HepG2 (cell line): ENCODE results near the gene GRHL1. TPM values are rescaled to one million over a fixed set of nuclear protein-coding genes. Genes with fewer than 3 reads are reported as not detected.
A peak's percentile ranks its signal among the peaks of the same experiment; 100 is the strongest.

Experiments used
- ATF4 ChIP-seq, 2 experiments: fragments of 450-650 bp in 1 of 2; sonication (generic) in 1 of 2; formaldehyde crosslinking; IDR thresholded peaks; 2 replicates each; pipeline versions ENCODE4 v1.5.0 to v1.8.0; 2020 to 2022; ENCODE audit warnings: mild to moderate bottlenecking in 1 of 2, missing genetic modification reagents in 1 of 2
- ATF7-NPFF ChIP-seq: sonication (generic); formaldehyde crosslinking; IDR thresholded peaks from 2 replicates; pipeline ENCODE4 v1.8.1; 2023; ENCODE audit warnings: mild to moderate bottlenecking, low read depth, missing genetic modification reagents, moderate library complexity
- ELF4 ChIP-seq: sonication (generic); formaldehyde crosslinking; IDR thresholded peaks from 2 replicates; pipeline ENCODE4 v1.5.0; 2020; ENCODE audit warnings: missing genetic modification reagents, mild to moderate bottlenecking, moderate library complexity, borderline replicate concordance
- FLYWCH1 ChIP-seq: sonication (generic); formaldehyde crosslinking; IDR thresholded peaks from 2 replicates; pipeline ENCODE4 v1.8.1; 2023; ENCODE audit warnings: mild to moderate bottlenecking, missing genetic modification reagents
- HDAC1 ChIP-seq: sonication (generic); formaldehyde crosslinking; IDR thresholded peaks from 2 replicates; pipeline ENCODE4 v1.5.1; 2020; ENCODE audit warnings: mild to moderate bottlenecking, missing genetic modification reagents
- HIC2 ChIP-seq: sonication (generic); formaldehyde crosslinking; IDR thresholded peaks from 2 replicates; pipeline ENCODE4 v1.9.0; 2022; ENCODE audit warnings: low read depth, missing genetic modification reagents
- HNRNPLL ChIP-seq: fragments of 200-400 bp; formaldehyde crosslinking; IDR thresholded peaks from 2 replicates; pipeline ENCODE4 v1.6.1; 2017; ENCODE audit warnings: mild to moderate bottlenecking, low read depth, low read length; ENCODE audit not compliant: poor library complexity, severe bottlenecking
- HNRNPUL1 ChIP-seq: fragments of 200-400 bp; formaldehyde crosslinking; IDR thresholded peaks from 2 replicates; pipeline ENCODE4 v1.6.1; 2017; ENCODE audit warnings: low read depth, mild to moderate bottlenecking, low read length, moderate library complexity
- KLF16 ChIP-seq, 2 experiments: sonication (generic) in 1 of 2; formaldehyde crosslinking in 1 of 2; IDR thresholded peaks; 2 replicates each; pipeline versions ENCODE4 v1.6.1 to v1.8.0; 2016 to 2023; ENCODE audit warnings: missing genetic modification reagents in 2 of 2, missing compliant biosample characterization in 1 of 2
- MBNL3 ChIP-seq: fragments of 250-450 bp; sonication (Bioruptor Pico); conservative IDR thresholded peaks from 2 replicates; pipeline ENCODE4 v1.8.0; 2022; ENCODE audit warnings: mild to moderate bottlenecking, inconsistent platforms
- NR2F6 ChIP-seq, 2 experiments: IDR thresholded peaks; 2 replicates each; pipeline ENCODE4 v1.6.1; 2016; ENCODE audit warnings: antibody characterized with exemption in 1 of 2, mild to moderate bottlenecking in 1 of 2
- POLR2AphosphoS5 ChIP-seq: IDR thresholded peaks from 2 replicates; pipeline ENCODE4 v1.6.1; 2012; ENCODE audit warnings: low read depth, low read length
- PTBP1 ChIP-seq: fragments of 200-400 bp; formaldehyde crosslinking; IDR thresholded peaks from 2 replicates; pipeline ENCODE4 v1.6.1; 2018; ENCODE audit warnings: low read length, low read depth; ENCODE audit not compliant: poor library complexity, severe bottlenecking
- SYNCRIP ChIP-seq: fragments of 200-400 bp; formaldehyde crosslinking; IDR thresholded peaks from 2 replicates; pipeline ENCODE4 v1.6.1; 2018; ENCODE audit warnings: mild to moderate bottlenecking, low read depth, low read length; ENCODE audit not compliant: insufficient read depth
- TBP ChIP-seq: sonication (generic); formaldehyde crosslinking; IDR thresholded peaks from 2 replicates; pipeline ENCODE4 v1.5.0; 2020; ENCODE audit warnings: missing genetic modification reagents
- TOE1 ChIP-seq: sonication (generic); formaldehyde crosslinking; IDR thresholded peaks from 2 replicates; pipeline ENCODE4 v1.4.0; 2020; ENCODE audit warnings: mild to moderate bottlenecking, missing genetic modification reagents
- U2AF2 ChIP-seq: fragments of 200-400 bp; formaldehyde crosslinking; IDR thresholded peaks from 2 replicates; pipeline ENCODE4 v1.6.1; 2017; ENCODE audit warnings: low read depth, mild to moderate bottlenecking, low read length
- XBP1 ChIP-seq: sonication (generic); formaldehyde crosslinking; IDR thresholded peaks from 2 replicates; pipeline ENCODE4 v1.5.0; 2020; ENCODE audit warnings: missing genetic modification reagents
- ZBTB33 ChIP-seq: sonication (generic); formaldehyde crosslinking; IDR thresholded peaks from 2 replicates; pipeline ENCODE4 v1.4.0; 2020; ENCODE audit warnings: missing genetic modification reagents
- polyA plus RNA-seq, 8 experiments: library from polyadenylated mRNA; depleted of rRNA in 3 of 8; stranded (reverse) in 7 of 8; unstranded in 1 of 8; fragments of >200 nt; fragmentation: Illumina TruSeq in 4 of 8; extraction: Trizol in 4 of 8; gene quantifications; 2 replicates each; pipeline versions ENCODE4 v1.2.1 to v1.2.3, GENCODE V29; 2011 to 2016; ENCODE audit warnings: low read depth in 4 of 8, missing spikeins in 1 of 8, mixed read lengths in 1 of 8; ENCODE audit not compliant: insufficient read depth in 1 of 8
- total RNA-seq, 5 experiments: library from RNA; depleted of rRNA; stranded (reverse); fragments of >200 nt; fragmentation: Illumina TruSeq; extraction: Trizol; gene quantifications; 2 replicates each; pipeline ENCODE4 v1.2.3, GENCODE V29; 2016; ENCODE audit warnings: low read depth in 1 of 5
- TF ChIP-seq, protein P1 (sequence below): sonication (generic); formaldehyde crosslinking; IDR thresholded peaks from 2 replicates; pipeline ENCODE4 v1.4.0; 2020; ENCODE audit warnings: missing genetic modification reagents
- TF ChIP-seq, protein P2 (sequence below): sonication (generic); formaldehyde crosslinking; IDR thresholded peaks from 2 replicates; pipeline ENCODE4 v1.8.0; 2023; ENCODE audit warnings: mild to moderate bottlenecking, missing genetic modification reagents
- TF ChIP-seq, protein P3 (sequence below): IDR thresholded peaks from 2 replicates; pipeline ENCODE4 v1.6.1; 2016

The GRHL1 gene
- total and polyA plus RNA-seq, 2 of the 13 experiments (the other 11 are each of a cell fraction or from before 2014, with no cell fraction given), result 9.3 to 12.0 TPM

DNA sequence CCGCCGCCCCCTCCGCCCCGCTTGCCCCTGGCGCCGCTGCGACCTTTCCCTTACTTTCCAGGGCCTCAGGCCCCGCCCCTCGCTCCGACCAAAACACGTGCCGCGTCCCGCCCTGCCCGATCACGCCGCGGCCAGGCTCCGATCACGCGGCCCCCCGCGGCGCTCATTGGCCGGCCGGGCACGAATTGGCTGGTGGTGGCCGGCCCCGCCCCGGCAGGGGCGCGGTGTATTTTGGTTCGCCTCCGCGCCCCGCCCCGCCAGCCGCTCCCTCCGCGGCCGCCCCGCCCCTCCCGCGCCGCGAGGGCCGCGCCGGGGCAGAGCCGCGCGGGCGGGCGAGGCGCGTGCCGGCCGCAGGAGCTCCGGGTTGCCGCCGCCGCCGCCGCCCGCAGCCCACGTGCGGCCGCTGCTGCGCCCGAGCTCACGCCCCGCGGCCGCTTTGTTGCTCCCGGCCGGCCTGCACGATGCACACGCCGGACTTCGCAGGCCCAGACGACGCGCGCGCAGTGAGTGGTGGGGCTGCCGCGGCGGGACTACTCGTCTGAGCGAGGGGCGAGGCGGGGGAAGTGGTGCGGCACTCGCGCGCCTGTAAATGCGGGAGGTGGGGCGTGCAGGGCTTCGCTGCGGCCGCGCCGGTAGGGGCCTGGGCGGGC, 91.9 kb downstream of the GRHL1 start, which contains the start of gene KLF11 (continued):
- peak in 1 of 2 experiments; percentile 60; a peak in 1 of 4 replicates for TF ChIP-seq ATF4 (CRISPR knock-in tag; IDR thresholded peaks at IDR 0.05)
- TF ChIP-seq ELF4 (CRISPR knock-in tag), result no peak
- TF ChIP-seq PTBP1, result no peak
- no peak for TF ChIP-seq SYNCRIP
- no peak for TF ChIP-seq U2AF2
- no peak for TF ChIP-seq POLR2AphosphoS5
- TF ChIP-seq NR2F6 (IDR thresholded peaks at IDR 0.05), result no peak
- peak; percentile 47; the same call in 1 of the 2 replicates for TF ChIP-seq NR2F6 (CRISPR knock-in tag; IDR thresholded peaks at IDR 0.05)
- no peak for TF ChIP-seq HNRNPUL1
- TF ChIP-seq XBP1 (CRISPR knock-in tag), result no peak
- TF ChIP-seq TOE1 (CRISPR knock-in tag), result 0 out of 2 replicates have a peak, but pooled peaks have one; percentile 82
- TF ChIP-seq, protein P1, sequence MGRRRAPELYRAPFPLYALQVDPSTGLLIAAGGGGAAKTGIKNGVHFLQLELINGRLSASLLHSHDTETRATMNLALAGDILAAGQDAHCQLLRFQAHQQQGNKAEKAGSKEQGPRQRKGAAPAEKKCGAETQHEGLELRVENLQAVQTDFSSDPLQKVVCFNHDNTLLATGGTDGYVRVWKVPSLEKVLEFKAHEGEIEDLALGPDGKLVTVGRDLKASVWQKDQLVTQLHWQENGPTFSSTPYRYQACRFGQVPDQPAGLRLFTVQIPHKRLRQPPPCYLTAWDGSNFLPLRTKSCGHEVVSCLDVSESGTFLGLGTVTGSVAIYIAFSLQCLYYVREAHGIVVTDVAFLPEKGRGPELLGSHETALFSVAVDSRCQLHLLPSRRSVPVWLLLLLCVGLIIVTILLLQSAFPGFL (CRISPR knock-in tag), result 0 out of 2 replicates have a peak, but pooled peaks have one; percentile 83
- peak; percentile 98 for TF ChIP-seq FLYWCH1 (CRISPR knock-in tag)
- no peak for TF ChIP-seq MBNL3
- TF ChIP-seq HNRNPLL, result no peak
- TF ChIP-seq HIC2 (CRISPR knock-in tag), result peak; percentile 24; the same call in 1 of the 2 replicates
- TF ChIP-seq ZBTB33 (CRISPR knock-in tag), result peak; percentile 9; the same call in 1 of the 2 replicates
- TF ChIP-seq KLF16 (CRISPR knock-in tag; IDR thresholded peaks at IDR 0.05), result peak in 1 of 2 experiments; percentile 79; a peak in 1 of 4 replicates
- peak; percentile 99 for TF ChIP-seq ATF7-NPFF
- TF ChIP-seq TBP (CRISPR knock-in tag), result no peak
- TF ChIP-seq, protein P2, sequence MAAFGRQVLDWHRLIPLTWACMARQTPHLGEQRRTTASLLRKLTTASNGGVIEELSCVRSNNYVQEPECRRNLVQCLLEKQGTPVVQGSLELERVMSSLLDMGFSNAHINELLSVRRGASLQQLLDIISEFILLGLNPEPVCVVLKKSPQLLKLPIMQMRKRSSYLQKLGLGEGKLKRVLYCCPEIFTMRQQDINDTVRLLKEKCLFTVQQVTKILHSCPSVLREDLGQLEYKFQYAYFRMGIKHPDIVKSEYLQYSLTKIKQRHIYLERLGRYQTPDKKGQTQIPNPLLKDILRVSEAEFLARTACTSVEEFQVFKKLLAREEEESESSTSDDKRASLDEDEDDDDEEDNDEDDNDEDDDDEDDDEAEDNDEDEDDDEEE (CRISPR knock-in tag), result peak; percentile 87; the same call in 1 of the 2 replicates
- TF ChIP-seq, protein P3, sequence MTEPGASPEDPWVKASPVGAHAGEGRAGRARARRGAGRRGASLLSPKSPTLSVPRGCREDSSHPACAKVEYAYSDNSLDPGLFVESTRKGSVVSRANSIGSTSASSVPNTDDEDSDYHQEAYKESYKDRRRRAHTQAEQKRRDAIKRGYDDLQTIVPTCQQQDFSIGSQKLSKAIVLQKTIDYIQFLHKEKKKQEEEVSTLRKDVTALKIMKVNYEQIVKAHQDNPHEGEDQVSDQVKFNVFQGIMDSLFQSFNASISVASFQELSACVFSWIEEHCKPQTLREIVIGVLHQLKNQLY, result peak; percentile 100
- peak; percentile 70 for TF ChIP-seq HDAC1 (CRISPR knock-in tag)
